ENCODE measurements around the gene DAPK2. TPM values are rescaled to one million over a fixed set of nuclear protein-coding genes. Genes with fewer than 3 reads are reported as not detected.
A peak's percentile ranks its signal among the peaks of the same experiment; 100 is the strongest.

Gene DAPK2
- total and polyA plus RNA-seq, 7 donors = 3.7 to 65.6 (median 44.3) TPM

- Histone ChIP-seq H3K4me3 (no peak overlapping the region), H3K27ac (no peak overlapping the region), H3K36me3 (ENCODE audit: insufficient read depth in 1 of 2, low read depth in 1 of 2) (peaks cover 0 to 7% of the 10 kb centered on the region in 2 donors), H3K27me3 (ENCODE audit: insufficient read depth in 3 of 3, low read length in 2 of 3) (no peaks in the 10 kb centered on the region), H3K4me1 (peaks cover 30% of the 10 kb centered on the region), H3K9me3 (no peaks in the 10 kb centered on the region)
- DNase-seq (no peak), ATAC-seq (no peak)
- 73 to 97% (median 86%) methylated on average over 4 of the region's 4 CpGs for WGBS, 3 donors
- intact Hi-C loops (cut with DNase I) = loop anchor here in 1 of 2 donors (10.0 kb wide), 1 partner anchor 134 kb away; the partner anchor contains the start of gene DAPK2
- no peak for TF ChIP-seq CTCF (IDR thresholded peaks at IDR 0.05)
Measured at GRCh38 chr15:63911160-63911559, 135.1 kb downstream of the DAPK2 start.

GRCh38 chr15:63909819-63910437 is 136.4 kb downstream of the DAPK2 start:
- TF ChIP-seq CTCF (IDR thresholded peaks at IDR 0.05) = no peak
- no peaks in the 10 kb centered on the region for H3K27me3 ChIP-seq (ENCODE audit: insufficient read depth in 3 of 3, low read length in 2 of 3)
- intact Hi-C loops (cut with DNase I) = loop anchor here in 1 of 2 donors (10.0 kb wide), 1 partner anchor 135 kb away; the partner anchor contains the start of gene DAPK2
- no peak for DNase-seq
- H3K4me1 ChIP-seq = peaks cover 27% of the 10 kb centered on the region
- peak overlapping the region; percentile 38 for H3K27ac ChIP-seq
- no peaks in the 10 kb centered on the region for H3K9me3 ChIP-seq
- peaks cover 0 to 7% of the 10 kb centered on the region in 2 donors for H3K36me3 ChIP-seq (ENCODE audit: insufficient read depth in 1 of 2, low read depth in 1 of 2)
- ATAC-seq = peak; percentile 13 to 40 (median 37)
- H3K4me3 ChIP-seq = no peak overlapping the region
- 9 to 19% (median 14%) methylated on average over 10 of the region's 10 CpGs for WGBS, 3 donors

GRCh38 chr15:63908991-63909390 is 137.3 kb downstream of the DAPK2 start:
- H3K36me3 ChIP-seq (ENCODE audit: insufficient read depth in 1 of 2, low read depth in 1 of 2) = peaks cover 0 to 7% of the 10 kb centered on the region in 2 donors
- no peaks in the 10 kb centered on the region for H3K9me3 ChIP-seq
- TF ChIP-seq CTCF (IDR thresholded peaks at IDR 0.05) = no peak
- peaks cover 37% of the 10 kb centered on the region for H3K4me1 ChIP-seq
- no peak overlapping the region for H3K27ac ChIP-seq
- no peak overlapping the region for H3K4me3 ChIP-seq
- DNase-seq (no peak), ATAC-seq (no peak)
- intact Hi-C loops (cut with DNase I) = no loop called here
- no peaks in the 10 kb centered on the region for H3K27me3 ChIP-seq (ENCODE audit: insufficient read depth in 3 of 3, low read length in 2 of 3)
- WGBS, 3 donors = 51 to 58% (median 54%) methylated on average over 2 of the region's 2 CpGs

- Histone ChIP-seq H3K9me3 (no peaks in the 10 kb centered on the region), H3K27ac (no peak overlapping the region), H3K4me3 (no peak overlapping the region), H3K36me3 (ENCODE audit: insufficient read depth in 1 of 2, low read depth in 1 of 2) (peaks cover 0 to 7% of the 10 kb centered on the region in 2 donors), H3K27me3 (ENCODE audit: insufficient read depth in 3 of 3, low read length in 2 of 3) (no peaks in the 10 kb centered on the region), H3K4me1 (peaks cover 43% of the 10 kb centered on the region)
- DNase-seq (no peak), ATAC-seq (no peak)
- intact Hi-C loops (cut with DNase I) = no loop called here
- no peak for TF ChIP-seq CTCF (IDR thresholded peaks at IDR 0.05)
- WGBS, 3 donors = 90 to 91% (median 91%) methylated on average over 7 of the region's 7 CpGs
Measured at GRCh38 chr15:63908281-63908680, 138.0 kb downstream of the DAPK2 start.

- WGBS, 3 donors = 91 to 95% (median 93%) methylated on average over 8 of the region's 8 CpGs
- H3K27me3 ChIP-seq (ENCODE audit: insufficient read depth in 3 of 3, low read length in 2 of 3) = no peaks in the 10 kb centered on the region
- intact Hi-C loops (cut with DNase I) = no loop called here
- no peak for ATAC-seq
- DNase-seq = no peak
- peaks cover 0 to 7% of the 10 kb centered on the region in 2 donors for H3K36me3 ChIP-seq (ENCODE audit: insufficient read depth in 1 of 2, low read depth in 1 of 2)
- no peak overlapping the region for H3K4me3 ChIP-seq
- no peak for TF ChIP-seq CTCF (IDR thresholded peaks at IDR 0.05)
- peaks cover 43% of the 10 kb centered on the region for H3K4me1 ChIP-seq
- no peaks in the 10 kb centered on the region for H3K9me3 ChIP-seq
- no peak overlapping the region for H3K27ac ChIP-seq
Measured at GRCh38 chr15:63907521-63907920, 138.8 kb downstream of the DAPK2 start.
